Endodermal cell (in vitro differentiated cells): ENCODE data around the gene KTI12. TPM values are rescaled to one million over a fixed set of nuclear protein-coding genes. Genes with fewer than 3 reads are reported as not detected.

Experiments
- DNase-seq: peaks from one replicate; pipeline ENCODE4 v3.0.0-alpha.2; 2017
- H3K27ac ChIP-seq: 2 replicates; pipeline ENCODE4 v1.5.1; 2013; ENCODE audit warnings: mild to moderate bottlenecking, low read depth, low read length, moderate library complexity
- H3K27me3 ChIP-seq: 2 replicates; pipeline ENCODE4 v1.6.1; 2013; ENCODE audit warnings: mild to moderate bottlenecking, low read length, moderate library complexity; ENCODE audit not compliant: insufficient read depth, control insufficient read depth, poor library complexity, severe bottlenecking
- H3K36me3 ChIP-seq: 2 replicates; pipeline ENCODE4 v1.7.0; 2013; ENCODE audit warnings: mild to moderate bottlenecking, low read length, moderate library complexity; ENCODE audit not compliant: control insufficient read depth, insufficient read depth
- H3K4me1 ChIP-seq: one replicate; pipeline ENCODE4 v1.7.0; 2013; ENCODE audit warnings: low read length; ENCODE audit not compliant: control insufficient read depth, insufficient read depth
- H3K4me3 ChIP-seq: 2 replicates; pipeline ENCODE4 v1.5.1; 2013; ENCODE audit warnings: mild to moderate bottlenecking, low read length, moderate library complexity
- H3K9ac ChIP-seq: 2 replicates; pipeline ENCODE4 v1.6.1; 2013; ENCODE audit warnings: mild to moderate bottlenecking, low read length, moderate library complexity; ENCODE audit not compliant: poor library complexity, severe bottlenecking; ENCODE audit errors: extremely low read depth
- H3K9me3 ChIP-seq: 2 replicates; pipeline ENCODE4 v1.6.1; 2013; ENCODE audit warnings: mild to moderate bottlenecking, low read length, moderate library complexity; ENCODE audit not compliant: control insufficient read depth
- H3K27ac Mint-ChIP-seq: 2 replicates; pipeline ENCODE4 v1.8.0; 2020; ENCODE audit warnings: mixed read lengths
- H3K27me3 Mint-ChIP-seq: 2 replicates; pipeline ENCODE4 v1.8.0; 2021; ENCODE audit warnings: mild to moderate bottlenecking, mixed read lengths; ENCODE audit not compliant: insufficient read depth
- H3K36me3 Mint-ChIP-seq: 2 replicates; pipeline ENCODE4 v1.8.0; 2020; ENCODE audit warnings: low read depth, mixed read lengths
- H3K4me1 Mint-ChIP-seq: 2 replicates; pipeline ENCODE4 v1.8.0; 2020; ENCODE audit warnings: mixed read lengths
- H3K4me3 Mint-ChIP-seq: 2 replicates; pipeline ENCODE4 v1.8.0; 2020; ENCODE audit warnings: mild to moderate bottlenecking, moderate library complexity, mixed read lengths
- H3K9me3 Mint-ChIP-seq: 2 replicates; pipeline ENCODE4 v1.8.0; 2020; ENCODE audit warnings: mild to moderate bottlenecking, mixed read lengths
- WGBS, 2 experiments: methylation state at CpG; one replicate each; pipeline versions ENCODE4 v1.1.5 to v1.1.7; 2013; ENCODE audit warnings: missing lambda C conversion rate in 2 of 2, mixed read lengths in 1 of 2; ENCODE audit not compliant: insufficient coverage in 1 of 2, insufficient read length in 1 of 2; 5-methylcytosine and 5-hydroxymethylcytosine counted together
- total RNA-seq, 2 donors: library from RNA; stranded (reverse); fragmentation: NEBNext Ultra II Directional in 1 of 2; extraction: Animal tissue kit (Norgen Biotek cat#: 25700) in 1 of 2; gene quantifications; 2 replicates in 1 of 2; 3 replicates in 1 of 2; pipeline ENCODE4 v1.2.1, GENCODE V29; 2021
- TF ChIP-seq, protein P1 (sequence below): fragments of 200-600 bp; sonication (generic); conservative IDR thresholded peaks from 2 replicates; pipeline ENCODE4 v1.5.0; 2021; ENCODE audit warnings: antibody characterized with exemption, mild to moderate bottlenecking

Gene KTI12
- total RNA-seq, 2 donors from 2014 or later, result 7.3 to 9.2 TPM

GRCh38 chr1:52056163-52056936 lies 22.7 kb upstream of the KTI12 start, which contains the start of gene BTF3L4:
TSS of gene BTF3L4 (plus strand) at chr1:52056295. CDS start at chr1:52059848, 3,553 bp downstream.
- peak; percentile 99 for DNase-seq
- Mint-ChIP-seq H3K9me3 (no peaks in the 10 kb centered on the region), H3K27ac (peak within 1 kb of the TSS; percentile 98), H3K36me3 (peaks cover 36% of the 10 kb centered on the region), H3K27me3 (no peaks in the 10 kb centered on the region), H3K4me3 (peak within 1 kb of the TSS; percentile 96), H3K4me1 (peaks cover 26% of the 10 kb centered on the region)
- Histone ChIP-seq H3K9ac (peak within 1 kb of the TSS; percentile 82), H3K4me3 (peak within 1 kb of the TSS; percentile 97), H3K27me3 (no peaks in the 10 kb centered on the region), H3K4me1 (no peaks in the 10 kb centered on the region), H3K9me3 (no peaks in the 10 kb centered on the region), H3K36me3 (peaks cover 24% of the 10 kb centered on the region), H3K27ac (peak within 1 kb of the TSS; percentile 96)
- WGBS, 2 experiments, result 0% methylated on average over 13 to 54 of the region's 54 CpGs
- TF ChIP-seq, protein P1, sequence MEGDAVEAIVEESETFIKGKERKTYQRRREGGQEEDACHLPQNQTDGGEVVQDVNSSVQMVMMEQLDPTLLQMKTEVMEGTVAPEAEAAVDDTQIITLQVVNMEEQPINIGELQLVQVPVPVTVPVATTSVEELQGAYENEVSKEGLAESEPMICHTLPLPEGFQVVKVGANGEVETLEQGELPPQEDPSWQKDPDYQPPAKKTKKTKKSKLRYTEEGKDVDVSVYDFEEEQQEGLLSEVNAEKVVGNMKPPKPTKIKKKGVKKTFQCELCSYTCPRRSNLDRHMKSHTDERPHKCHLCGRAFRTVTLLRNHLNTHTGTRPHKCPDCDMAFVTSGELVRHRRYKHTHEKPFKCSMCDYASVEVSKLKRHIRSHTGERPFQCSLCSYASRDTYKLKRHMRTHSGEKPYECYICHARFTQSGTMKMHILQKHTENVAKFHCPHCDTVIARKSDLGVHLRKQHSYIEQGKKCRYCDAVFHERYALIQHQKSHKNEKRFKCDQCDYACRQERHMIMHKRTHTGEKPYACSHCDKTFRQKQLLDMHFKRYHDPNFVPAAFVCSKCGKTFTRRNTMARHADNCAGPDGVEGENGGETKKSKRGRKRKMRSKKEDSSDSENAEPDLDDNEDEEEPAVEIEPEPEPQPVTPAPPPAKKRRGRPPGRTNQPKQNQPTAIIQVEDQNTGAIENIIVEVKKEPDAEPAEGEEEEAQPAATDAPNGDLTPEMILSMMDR, result peak; percentile 58

GRCh38 chr1:52055866-52056162 lies 22.2 kb upstream of the KTI12 start:
- H3K27ac Mint-ChIP-seq, result peak overlapping the region; percentile 98
- peaks cover 26% of the 10 kb centered on the region for H3K4me1 Mint-ChIP-seq

GRCh38 chr1:52055066-52055865 lies 21.7 kb upstream of the KTI12 start, which contains the start of gene TXNDC12:
TSS of gene TXNDC12 (minus strand) at chr1:52055191. CDS start at chr1:52055096, 95 bp downstream.
- H3K4me3 ChIP-seq, result peak within 1 kb of the TSS; percentile 97
- peaks cover 23% of the 10 kb centered on the region for H3K36me3 ChIP-seq
- 0% methylated on average over 10 to 45 of the region's 45 CpGs for WGBS, 2 experiments
- DNase-seq, result peak; percentile 92
- no peaks in the 10 kb centered on the region for H3K4me1 ChIP-seq
- Mint-ChIP-seq H3K4me1 (peaks cover 26% of the 10 kb centered on the region), H3K4me3 (peak within 1 kb of the TSS; percentile 96), H3K27me3 (no peaks in the 10 kb centered on the region), H3K36me3 (peaks cover 34% of the 10 kb centered on the region), H3K27ac (peak within 1 kb of the TSS; percentile 98), H3K9me3 (no peaks in the 10 kb centered on the region)
- peak within 1 kb of the TSS; percentile 82 for H3K9ac ChIP-seq
- H3K9me3 ChIP-seq, result no peaks in the 10 kb centered on the region
- peak within 1 kb of the TSS; percentile 96 for H3K27ac ChIP-seq
- no peaks in the 10 kb centered on the region for H3K27me3 ChIP-seq
- TF ChIP-seq, protein P1, result no peak

More at GRCh38 chr1:52055866-52056162, 22.2 kb upstream of the KTI12 start:
- Histone ChIP-seq H3K4me1 (no peaks in the 10 kb centered on the region), H3K9ac (peak overlapping the region; percentile 82), H3K9me3 (no peaks in the 10 kb centered on the region), H3K27me3 (no peaks in the 10 kb centered on the region), H3K27ac (peak overlapping the region; percentile 96), H3K4me3 (peak overlapping the region; percentile 97), H3K36me3 (peaks cover 23% of the 10 kb centered on the region)
- Mint-ChIP-seq H3K36me3 (peaks cover 34% of the 10 kb centered on the region), H3K4me3 (peak overlapping the region; percentile 96), H3K9me3 (no peaks in the 10 kb centered on the region), H3K27me3 (no peaks in the 10 kb centered on the region)
- no peak for DNase-seq
- TF ChIP-seq, protein P1, result no peak
- WGBS, 2 experiments, result 0 to 3% methylated on average over 7 to 12 of the region's 12 CpGs
